Upper lobe of right lung (tissue), 1 donor: ENCODE results near the gene CYB5R3. TPM values are rescaled to one million over a fixed set of nuclear protein-coding genes. Genes with fewer than 3 reads are reported as not detected.

Experiments used
- ATAC-seq: fragments of 200-7000 bp; cut with Tn5 transposase; one replicate; pipeline ENCODE4 v1.9.1; 2020; ENCODE audit warnings: mild to moderate bottlenecking, moderate library complexity
- DNase-seq: peaks from one replicate; pipeline ENCODE4 v3.0.0-alpha.2; 2020
- H3K27ac ChIP-seq: fragments of 200-600 bp; one replicate; pipeline ENCODE4 v1.8.0; 2022
- H3K27me3 ChIP-seq: fragments of 200-600 bp; one replicate; pipeline ENCODE4 v1.8.0; 2022; ENCODE audit warnings: mild to moderate bottlenecking
- H3K36me3 ChIP-seq: fragments of 200-600 bp; one replicate; pipeline ENCODE4 v1.8.0; 2022
- H3K4me1 ChIP-seq: fragments of 200-600 bp; one replicate; pipeline ENCODE4 v1.8.0; 2022
- H3K4me3 ChIP-seq: fragments of 200-600 bp; one replicate; pipeline ENCODE4 v1.8.0; 2022; ENCODE audit warnings: mild to moderate bottlenecking
- H3K9me3 ChIP-seq: fragments of 200-600 bp; one replicate; pipeline ENCODE4 v1.8.0; 2022
- CTCF ChIP-seq: fragments of 200-600 bp; IDR thresholded peaks from one replicate; pipeline ENCODE4 v1.8.0; 2022; ENCODE audit warnings: antibody characterized with exemption
- intact Hi-C: fragments of 100-400 bp; cut with DNase I; formaldehyde crosslinking; loops from one replicate; pipeline ENCODE4 v1.11.0; 2022
- total RNA-seq: library from RNA; stranded (reverse); fragmentation: NEBNext Ultra II Directional; extraction: Animal tissue kit (Norgen Biotek cat#: 25700); gene quantifications from one replicate; pipeline ENCODE4 v1.2.1, GENCODE V29; 2021
- donor health status: DM: no; HTN: yes; CAD: no; lungs with severe emphysema.

CYB5R3 gene
- total RNA-seq, 1 donor from 2014 or later, result 251 TPM

GRCh38 chr22:42635531-42635930 is 13.7 kb downstream of the CYB5R3 start:
- intact Hi-C loops, result no loop called here
- no peaks in the 10 kb centered on the region for H3K27me3 ChIP-seq
- H3K9me3 ChIP-seq, result no peaks in the 10 kb centered on the region
- H3K27ac ChIP-seq, result peak overlapping the region; percentile 36
- H3K4me3 ChIP-seq, result no peak overlapping the region
- TF ChIP-seq CTCF, result no peak
- H3K36me3 ChIP-seq, result peaks cover 57% of the 10 kb centered on the region
- DNase-seq (no peak), ATAC-seq (peak; percentile 50)
- H3K4me1 ChIP-seq, result peaks cover 15% of the 10 kb centered on the region

GRCh38 chr22:42633013-42633412 is 16.2 kb downstream of the CYB5R3 start:
- DNase-seq (no peak), ATAC-seq (no peak)
- intact Hi-C loops, result no loop called here
- Histone ChIP-seq H3K4me1 (peaks cover 11% of the 10 kb centered on the region), H3K27me3 (no peaks in the 10 kb centered on the region), H3K4me3 (no peak overlapping the region), H3K9me3 (no peaks in the 10 kb centered on the region), H3K27ac (no peak overlapping the region), H3K36me3 (peaks cover 82% of the 10 kb centered on the region)
- no peak for TF ChIP-seq CTCF

GRCh38 chr22:42632096-42632495 is 17.1 kb downstream of the CYB5R3 start:
- DNase-seq (no peak), ATAC-seq (no peak)
- intact Hi-C loops, result no loop called here
- no peak overlapping the region for H3K27ac ChIP-seq
- H3K4me1 ChIP-seq, result peaks cover 11% of the 10 kb centered on the region
- peaks cover 91% of the 10 kb centered on the region for H3K36me3 ChIP-seq
- H3K27me3 ChIP-seq, result no peaks in the 10 kb centered on the region
- peak; percentile 7 for TF ChIP-seq CTCF
- no peaks in the 10 kb centered on the region for H3K9me3 ChIP-seq
- H3K4me3 ChIP-seq, result no peak overlapping the region

GRCh38 chr22:42630901-42631602 is 18.1 kb downstream of the CYB5R3 start:
- ATAC-seq, result no peak

GRCh38 chr22:42630211-42630610 is 19.0 kb downstream of the CYB5R3 start:
- Histone ChIP-seq H3K36me3 (peaks cover 94% of the 10 kb centered on the region), H3K27me3 (no peaks in the 10 kb centered on the region), H3K4me1 (peaks cover 2% of the 10 kb centered on the region), H3K4me3 (no peak overlapping the region), H3K9me3 (no peaks in the 10 kb centered on the region), H3K27ac (no peak overlapping the region)
- DNase-seq, result no peak
- no peak for ATAC-seq
- TF ChIP-seq CTCF, result no peak
- intact Hi-C loops, result no loop called here

More at GRCh38 chr22:42630901-42631602, 18.1 kb downstream of the CYB5R3 start:
- TF ChIP-seq CTCF, result no peak
- no peak overlapping the region for H3K27ac ChIP-seq
- no peaks in the 10 kb centered on the region for H3K9me3 ChIP-seq
- no peak for DNase-seq
- intact Hi-C loops, result no loop called here
- H3K36me3 ChIP-seq, result peaks cover 95% of the 10 kb centered on the region
- peaks cover 11% of the 10 kb centered on the region for H3K4me1 ChIP-seq
- H3K27me3 ChIP-seq, result no peaks in the 10 kb centered on the region
- no peak overlapping the region for H3K4me3 ChIP-seq
